Measurements from ENCODE around the gene UBXN1.

DNA sequence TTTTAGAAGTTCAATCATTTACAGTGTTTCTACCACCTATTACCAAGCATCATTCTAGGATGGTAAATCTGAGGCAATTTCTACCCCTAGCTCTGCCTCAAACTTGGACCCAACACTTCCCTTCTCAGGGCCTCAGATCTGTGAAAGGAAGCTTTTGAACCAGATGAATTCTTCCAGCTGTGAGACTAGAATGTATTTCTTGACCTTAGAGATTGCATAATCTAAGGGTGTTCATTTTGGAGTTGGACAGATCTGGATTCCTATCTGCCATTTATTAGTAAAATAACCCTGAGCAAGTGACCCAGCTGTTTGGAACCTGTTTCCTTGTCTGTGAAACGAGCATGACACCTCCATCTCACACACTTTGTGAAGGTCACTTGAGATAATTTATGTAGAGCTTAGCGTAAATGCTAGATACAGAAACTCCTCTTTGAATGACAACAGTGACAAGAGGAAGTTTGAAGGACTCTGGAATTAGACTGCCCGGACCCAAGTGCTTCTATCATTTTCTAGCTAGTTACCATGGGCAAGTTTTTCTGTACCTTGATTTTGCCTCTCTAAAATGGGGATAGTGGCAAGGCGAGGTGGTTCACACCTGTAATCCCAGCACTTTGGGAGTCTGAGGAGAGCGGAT is 22.0 kb downstream of the UBXN1 start:
- TF ChIP-seq EZH2 (IDR thresholded peaks at IDR 0.05), result no peak
- TF ChIP-seq YY1 (IDR thresholded peaks at IDR 0.05; ENCODE audit: extremely low read depth, insufficient replicate concordance, low read depth, low read length), result no peak
- TF ChIP-seq, protein P1, sequence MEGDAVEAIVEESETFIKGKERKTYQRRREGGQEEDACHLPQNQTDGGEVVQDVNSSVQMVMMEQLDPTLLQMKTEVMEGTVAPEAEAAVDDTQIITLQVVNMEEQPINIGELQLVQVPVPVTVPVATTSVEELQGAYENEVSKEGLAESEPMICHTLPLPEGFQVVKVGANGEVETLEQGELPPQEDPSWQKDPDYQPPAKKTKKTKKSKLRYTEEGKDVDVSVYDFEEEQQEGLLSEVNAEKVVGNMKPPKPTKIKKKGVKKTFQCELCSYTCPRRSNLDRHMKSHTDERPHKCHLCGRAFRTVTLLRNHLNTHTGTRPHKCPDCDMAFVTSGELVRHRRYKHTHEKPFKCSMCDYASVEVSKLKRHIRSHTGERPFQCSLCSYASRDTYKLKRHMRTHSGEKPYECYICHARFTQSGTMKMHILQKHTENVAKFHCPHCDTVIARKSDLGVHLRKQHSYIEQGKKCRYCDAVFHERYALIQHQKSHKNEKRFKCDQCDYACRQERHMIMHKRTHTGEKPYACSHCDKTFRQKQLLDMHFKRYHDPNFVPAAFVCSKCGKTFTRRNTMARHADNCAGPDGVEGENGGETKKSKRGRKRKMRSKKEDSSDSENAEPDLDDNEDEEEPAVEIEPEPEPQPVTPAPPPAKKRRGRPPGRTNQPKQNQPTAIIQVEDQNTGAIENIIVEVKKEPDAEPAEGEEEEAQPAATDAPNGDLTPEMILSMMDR (IDR thresholded peaks at IDR 0.05 in 2 of 3, conservative IDR thresholded peaks at IDR 0.05 in 1 of 3; ENCODE audit: borderline replicate concordance in 1 of 3, insufficient read depth in 1 of 3, low read depth in 2 of 3, low read length in 2 of 3), result no peak
- no peak for TF ChIP-seq EZH2phosphoT487 (IDR thresholded peaks at IDR 0.05; ENCODE audit: borderline replicate concordance)
- TF ChIP-seq POLR2AphosphoS5 (IDR thresholded peaks at IDR 0.05; ENCODE audit: low read depth, low read length), result no peak
- no peak for TF ChIP-seq POLR2A (IDR thresholded peaks at IDR 0.05; ENCODE audit: borderline replicate concordance, extremely low read depth, insufficient read depth, insufficient read length)
- no peak for TF ChIP-seq ELF1 (IDR thresholded peaks at IDR 0.05; ENCODE audit: borderline replicate concordance, low read depth)
- TF ChIP-seq CEBPB (IDR thresholded peaks at IDR 0.05; ENCODE audit: low read depth), result no peak
- no peak for TF ChIP-seq SP1 (IDR thresholded peaks at IDR 0.05; ENCODE audit: low read depth)
- TF ChIP-seq, protein P2, sequence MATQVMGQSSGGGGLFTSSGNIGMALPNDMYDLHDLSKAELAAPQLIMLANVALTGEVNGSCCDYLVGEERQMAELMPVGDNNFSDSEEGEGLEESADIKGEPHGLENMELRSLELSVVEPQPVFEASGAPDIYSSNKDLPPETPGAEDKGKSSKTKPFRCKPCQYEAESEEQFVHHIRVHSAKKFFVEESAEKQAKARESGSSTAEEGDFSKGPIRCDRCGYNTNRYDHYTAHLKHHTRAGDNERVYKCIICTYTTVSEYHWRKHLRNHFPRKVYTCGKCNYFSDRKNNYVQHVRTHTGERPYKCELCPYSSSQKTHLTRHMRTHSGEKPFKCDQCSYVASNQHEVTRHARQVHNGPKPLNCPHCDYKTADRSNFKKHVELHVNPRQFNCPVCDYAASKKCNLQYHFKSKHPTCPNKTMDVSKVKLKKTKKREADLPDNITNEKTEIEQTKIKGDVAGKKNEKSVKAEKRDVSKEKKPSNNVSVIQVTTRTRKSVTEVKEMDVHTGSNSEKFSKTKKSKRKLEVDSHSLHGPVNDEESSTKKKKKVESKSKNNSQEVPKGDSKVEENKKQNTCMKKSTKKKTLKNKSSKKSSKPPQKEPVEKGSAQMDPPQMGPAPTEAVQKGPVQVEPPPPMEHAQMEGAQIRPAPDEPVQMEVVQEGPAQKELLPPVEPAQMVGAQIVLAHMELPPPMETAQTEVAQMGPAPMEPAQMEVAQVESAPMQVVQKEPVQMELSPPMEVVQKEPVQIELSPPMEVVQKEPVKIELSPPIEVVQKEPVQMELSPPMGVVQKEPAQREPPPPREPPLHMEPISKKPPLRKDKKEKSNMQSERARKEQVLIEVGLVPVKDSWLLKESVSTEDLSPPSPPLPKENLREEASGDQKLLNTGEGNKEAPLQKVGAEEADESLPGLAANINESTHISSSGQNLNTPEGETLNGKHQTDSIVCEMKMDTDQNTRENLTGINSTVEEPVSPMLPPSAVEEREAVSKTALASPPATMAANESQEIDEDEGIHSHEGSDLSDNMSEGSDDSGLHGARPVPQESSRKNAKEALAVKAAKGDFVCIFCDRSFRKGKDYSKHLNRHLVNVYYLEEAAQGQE (IDR thresholded peaks at IDR 0.05; ENCODE audit: low read depth), result no peak

Data from HCT116 (cell line).